Measurements from ENCODE around the gene PRKCSH.

DNA sequence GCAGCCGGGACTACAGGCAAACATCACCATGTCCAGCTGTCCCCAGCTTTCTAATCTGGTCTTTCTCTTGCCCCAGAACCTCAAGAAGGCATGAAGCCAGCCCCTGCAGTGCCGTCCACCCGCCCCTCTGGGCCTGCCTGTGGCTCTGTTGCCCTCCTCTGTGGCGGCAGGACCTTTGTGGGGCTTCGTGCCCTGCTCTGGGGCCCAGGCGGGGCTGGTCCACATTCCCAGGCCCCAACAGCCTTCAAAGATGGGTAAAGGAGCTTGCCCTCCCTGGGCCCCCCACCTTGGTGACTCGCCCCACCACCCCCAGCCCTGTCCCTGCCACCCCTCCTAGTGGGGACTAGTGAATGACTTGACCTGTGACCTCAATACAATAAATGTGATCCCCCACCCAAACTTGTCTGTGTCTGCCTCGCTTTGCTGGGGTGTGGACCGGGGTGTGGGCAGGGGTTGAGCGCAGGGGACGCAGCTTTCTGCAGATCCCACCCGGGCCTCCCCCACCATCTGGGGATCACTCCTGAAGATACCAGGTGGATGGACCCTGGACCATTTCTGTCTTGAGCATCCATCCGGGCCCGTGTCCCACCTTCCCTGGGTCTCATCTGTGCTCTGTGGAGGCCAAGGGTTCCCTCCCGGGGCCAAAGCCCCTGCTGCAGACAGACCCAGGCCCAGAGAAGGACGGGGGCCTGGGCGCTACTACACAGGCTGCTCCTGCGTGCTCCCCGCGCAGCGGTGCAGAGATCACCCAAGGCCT is 15.3 kb downstream of the PRKCSH start:
- TF ChIP-seq, protein P1, sequence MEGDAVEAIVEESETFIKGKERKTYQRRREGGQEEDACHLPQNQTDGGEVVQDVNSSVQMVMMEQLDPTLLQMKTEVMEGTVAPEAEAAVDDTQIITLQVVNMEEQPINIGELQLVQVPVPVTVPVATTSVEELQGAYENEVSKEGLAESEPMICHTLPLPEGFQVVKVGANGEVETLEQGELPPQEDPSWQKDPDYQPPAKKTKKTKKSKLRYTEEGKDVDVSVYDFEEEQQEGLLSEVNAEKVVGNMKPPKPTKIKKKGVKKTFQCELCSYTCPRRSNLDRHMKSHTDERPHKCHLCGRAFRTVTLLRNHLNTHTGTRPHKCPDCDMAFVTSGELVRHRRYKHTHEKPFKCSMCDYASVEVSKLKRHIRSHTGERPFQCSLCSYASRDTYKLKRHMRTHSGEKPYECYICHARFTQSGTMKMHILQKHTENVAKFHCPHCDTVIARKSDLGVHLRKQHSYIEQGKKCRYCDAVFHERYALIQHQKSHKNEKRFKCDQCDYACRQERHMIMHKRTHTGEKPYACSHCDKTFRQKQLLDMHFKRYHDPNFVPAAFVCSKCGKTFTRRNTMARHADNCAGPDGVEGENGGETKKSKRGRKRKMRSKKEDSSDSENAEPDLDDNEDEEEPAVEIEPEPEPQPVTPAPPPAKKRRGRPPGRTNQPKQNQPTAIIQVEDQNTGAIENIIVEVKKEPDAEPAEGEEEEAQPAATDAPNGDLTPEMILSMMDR (IDR thresholded peaks at IDR 0.05): no peak
- TF ChIP-seq POLR2AphosphoS5 (IDR thresholded peaks at IDR 0.05) (no peak), POLR2A (IDR thresholded peaks at IDR 0.05; ENCODE audit: low read depth) (no peak), EP300 (IDR thresholded peaks at IDR 0.05) (no peak)

Measured in esophagus muscularis mucosa (tissue), 4 donors.